KG1 (cell line): ENCODE results near the gene GAS2L1.

Source experiments
- DNase-seq: peaks from one replicate; lab custom pipeline; 2025; lab: John Stamatoyannopoulos, UW

Gene GAS2L1

GRCh38 chr22:29327089-29327764 lies 20.8 kb downstream of the GAS2L1 start:
- no peak for DNase-seq

GRCh38 chr22:29328055-29328454 lies 21.6 kb downstream of the GAS2L1 start:
- DNase-seq, result no peak

- DNase-seq, result no peak
Measured at GRCh38 chr22:29328566-29329500, 22.4 kb downstream of the GAS2L1 start.

GRCh38 chr22:29329581-29329980 lies 23.1 kb downstream of the GAS2L1 start:
- DNase-seq, result no peak

GRCh38 chr22:29330291-29330690 lies 23.8 kb downstream of the GAS2L1 start:
- no peak for DNase-seq

GRCh38 chr22:29330753-29331152 lies 24.3 kb downstream of the GAS2L1 start:
- no peak for DNase-seq

GRCh38 chr22:29331213-29331612 lies 24.8 kb downstream of the GAS2L1 start:
- DNase-seq, result no peak

GRCh38 chr22:29331658-29332300 lies 25.3 kb downstream of the GAS2L1 start:
- no peak for DNase-seq

- DNase-seq, result no peak
Measured at GRCh38 chr22:29332886-29333496, 26.5 kb downstream of the GAS2L1 start.

GRCh38 chr22:29334148-29334547 lies 27.7 kb downstream of the GAS2L1 start:
- no peak for DNase-seq

- no peak for DNase-seq
Measured at GRCh38 chr22:29334696-29335344, 28.4 kb downstream of the GAS2L1 start.

GRCh38 chr22:29335656-29336055 lies 29.2 kb downstream of the GAS2L1 start:
- DNase-seq, result no peak

GRCh38 chr22:29336751-29337490 lies 30.5 kb downstream of the GAS2L1 start:
- DNase-seq, result no peak

- DNase-seq, result no peak
Measured at GRCh38 chr22:29337631-29338284, 31.3 kb downstream of the GAS2L1 start.

GRCh38 chr22:29338398-29338797 lies 31.9 kb downstream of the GAS2L1 start:
- no peak for DNase-seq

- DNase-seq, result no peak
Measured at GRCh38 chr22:29339381-29340235, 33.2 kb downstream of the GAS2L1 start.

GRCh38 chr22:29340566-29340965 lies 34.1 kb downstream of the GAS2L1 start:
- DNase-seq, result no peak

GRCh38 chr22:29341056-29341848 lies 34.8 kb downstream of the GAS2L1 start:
- no peak for DNase-seq

GRCh38 chr22:29341849-29342127 lies 35.3 kb downstream of the GAS2L1 start:
- no peak for DNase-seq
